AG10803 (cell line): ENCODE data around the gene RASAL2.

Experiments used
- DNase-seq: peaks from one replicate; pipeline ENCODE4 v3.0.0; 2010; ENCODE audit warnings: low read depth
- H3K4me3 ChIP-seq: 2 replicates; pipeline ENCODE4 v1.5.1; 2011; ENCODE audit warnings: mild to moderate bottlenecking, low read length, control low read depth
- CTCF ChIP-seq: conservative IDR thresholded peaks from 2 replicates; pipeline ENCODE4 v1.5.1; 2011; ENCODE audit warnings: mild to moderate bottlenecking, low read length, control low read depth, inconsistent platforms

Gene RASAL2

GRCh38 chr1:178126741-178127185, 32.9 kb downstream of the RASAL2 start:
- H3K4me3 ChIP-seq = no peak overlapping the region
- TF ChIP-seq CTCF = 0 out of 2 replicates have a peak, but pooled peaks have one; percentile 2
- DNase-seq = peak; percentile 85

- TF ChIP-seq CTCF = 0 out of 2 replicates have a peak, but pooled peaks have one; percentile 18
- DNase-seq = no peak
- no peak overlapping the region for H3K4me3 ChIP-seq
Measured at GRCh38 chr1:178127482-178128191, 33.7 kb downstream of the RASAL2 start.

GRCh38 chr1:178133239-178133989, 39.5 kb downstream of the RASAL2 start:
- no peak for DNase-seq
- TF ChIP-seq CTCF = no peak
- no peak overlapping the region for H3K4me3 ChIP-seq

- TF ChIP-seq CTCF = no peak
- DNase-seq = peak; percentile 85
Measured at GRCh38 chr1:178134061-178134460, 40.2 kb downstream of the RASAL2 start.

GRCh38 chr1:178137238-178137637, 43.3 kb downstream of the RASAL2 start:
- DNase-seq = peak; percentile 25
- H3K4me3 ChIP-seq = no peak overlapping the region
- no peak for TF ChIP-seq CTCF

More at GRCh38 chr1:178134061-178134460, 40.2 kb downstream of the RASAL2 start:
- H3K4me3 ChIP-seq = no peak overlapping the region

GRCh38 chr1:178142806-178143205, 48.9 kb downstream of the RASAL2 start:
- no peak for TF ChIP-seq CTCF
- DNase-seq = no peak
- no peak overlapping the region for H3K4me3 ChIP-seq
